Measurements from ENCODE around the gene SIGLEC7. TPM values are rescaled to one million over a fixed set of nuclear protein-coding genes. Genes with fewer than 3 reads are reported as not detected.
"Not testable (repeated sequence)": the region's sequence is repeated elsewhere in the genome, so short reads cannot be mapped to it uniquely, and the experiment has no call there.

SIGLEC7 gene
- total RNA-seq, 2 experiments from 2014 or later, result not detected

GRCh38 chr19:51131780-51132680, 10.1 kb upstream of the SIGLEC7 start:
- Mint-ChIP-seq H3K4me3 (no peak overlapping the region), H3K4me1 (ENCODE audit: low read depth) (peaks cover 53% of the 10 kb centered on the region), H3K9me3 (peaks cover 4% of the 10 kb centered on the region), H3K27me3 (no peaks in the 10 kb centered on the region), H3K36me3 (peaks cover 2% of the 10 kb centered on the region), H3K27ac (no peak overlapping the region)
- intact Hi-C loops (cut with micrococcal nuclease), result no loop called here
- ChIA-PET CTCF (interaction anchor here (1.6 kb wide), 1 partner anchor 26 kb away, joined by 4 read pairs; no protein-coding TSS in a partner anchor), POLR2A (no interaction called here)
- peak; percentile 45 for DNase-seq

GRCh38 chr19:51135004-51135403, 7.1 kb upstream of the SIGLEC7 start:
- intact Hi-C loops (cut with micrococcal nuclease), result no loop called here
- no peaks in the 10 kb centered on the region for H3K27me3 Mint-ChIP-seq
- H3K9me3 Mint-ChIP-seq, result peaks cover 4% of the 10 kb centered on the region
- ChIA-PET CTCF (interaction anchor here (0.6 to 1.5 kb wide), 3 partner anchors 8 to 39 kb away, joined by 3 to 7 read pairs (median 3); no protein-coding TSS in a partner anchor), POLR2A (no interaction called here)
- no peak overlapping the region for H3K4me3 Mint-ChIP-seq
- no peak overlapping the region for H3K27ac Mint-ChIP-seq
- peaks cover 36% of the 10 kb centered on the region for H3K4me1 Mint-ChIP-seq (ENCODE audit: low read depth)
- H3K36me3 Mint-ChIP-seq, result peaks cover 2% of the 10 kb centered on the region
- no peak for DNase-seq

GRCh38 chr19:51135986-51136762, 5.9 kb upstream of the SIGLEC7 start:
- ChIA-PET CTCF (interaction anchor here (0.6 to 1.5 kb wide), 3 partner anchors 20 to 841 kb away, joined by 3 to 7 read pairs (median 3); no protein-coding TSS in a partner anchor), POLR2A (no interaction called here)
- Mint-ChIP-seq H3K27me3 (peaks cover 2% of the 10 kb centered on the region), H3K4me1 (ENCODE audit: low read depth) (peaks cover 30% of the 10 kb centered on the region), H3K27ac (no peak overlapping the region), H3K36me3 (peaks cover 2% of the 10 kb centered on the region), H3K4me3 (no peak overlapping the region), H3K9me3 (peaks cover 4% of the 10 kb centered on the region)
- DNase-seq, result peak; percentile 7
- intact Hi-C loops (cut with micrococcal nuclease), result no loop called here

- no peak overlapping the region for H3K4me3 Mint-ChIP-seq
- intact Hi-C loops (cut with micrococcal nuclease), result no loop called here
- peaks cover 2% of the 10 kb centered on the region for H3K36me3 Mint-ChIP-seq
- DNase-seq, result peak; percentile 16
- H3K27ac Mint-ChIP-seq, result peak overlapping the region; percentile 5
- peaks cover 27% of the 10 kb centered on the region for H3K4me1 Mint-ChIP-seq (ENCODE audit: low read depth)
- CTCF ChIA-PET, result no interaction called here
- H3K27me3 Mint-ChIP-seq, result peaks cover 2% of the 10 kb centered on the region
- POLR2A ChIA-PET, result no interaction called here
- H3K9me3 Mint-ChIP-seq, result peaks cover 4% of the 10 kb centered on the region
Observed at GRCh38 chr19:51136851-51137551, 5.1 kb upstream of the SIGLEC7 start.

- H3K9me3 Mint-ChIP-seq, result peaks cover 4% of the 10 kb centered on the region
- ChIA-PET POLR2A (no interaction called here), CTCF (interaction anchor here (0.9 kb wide), 1 partner anchor 20 kb away, joined by 4 read pairs; no protein-coding TSS in a partner anchor)
- peak; percentile 4 for DNase-seq
- H3K36me3 Mint-ChIP-seq, result peaks cover 2% of the 10 kb centered on the region
- H3K27ac Mint-ChIP-seq, result no peak overlapping the region
- H3K27me3 Mint-ChIP-seq, result peaks cover 2% of the 10 kb centered on the region
- H3K4me1 Mint-ChIP-seq (ENCODE audit: low read depth), result peaks cover 21% of the 10 kb centered on the region
- intact Hi-C loops (cut with micrococcal nuclease), result no loop called here
- no peak overlapping the region for H3K4me3 Mint-ChIP-seq
Observed at GRCh38 chr19:51137792-51138425, 4.2 kb upstream of the SIGLEC7 start.

- ChIA-PET POLR2A (no interaction called here), CTCF (interaction anchor here (0.9 kb wide), 1 partner anchor 20 kb away, joined by 4 read pairs; no protein-coding TSS in a partner anchor)
- peaks cover 4% of the 10 kb centered on the region for H3K9me3 Mint-ChIP-seq
- intact Hi-C loops (cut with micrococcal nuclease), result no loop called here
- no peak overlapping the region for H3K27ac Mint-ChIP-seq
- DNase-seq, result peak; percentile 5
- H3K27me3 Mint-ChIP-seq, result peaks cover 2% of the 10 kb centered on the region
- peaks cover 21% of the 10 kb centered on the region for H3K4me1 Mint-ChIP-seq (ENCODE audit: low read depth)
- peaks cover 2% of the 10 kb centered on the region for H3K36me3 Mint-ChIP-seq
- no peak overlapping the region for H3K4me3 Mint-ChIP-seq
Observed at GRCh38 chr19:51138549-51138979, 3.5 kb upstream of the SIGLEC7 start.

- CTCF ChIA-PET, result no interaction called here
- Mint-ChIP-seq H3K9me3 (peaks cover 4% of the 10 kb centered on the region), H3K4me1 (ENCODE audit: low read depth) (peaks cover 21% of the 10 kb centered on the region), H3K27me3 (peaks cover 2% of the 10 kb centered on the region), H3K36me3 (peaks cover 2% of the 10 kb centered on the region), H3K4me3 (no peak overlapping the region), H3K27ac (no peak overlapping the region)
- intact Hi-C loops (cut with micrococcal nuclease), result no loop called here
- peak; percentile 2 for DNase-seq
- POLR2A ChIA-PET, result no interaction called here
Observed at GRCh38 chr19:51139299-51140014, 2.6 kb upstream of the SIGLEC7 start.

- peaks cover 2% of the 10 kb centered on the region for H3K27me3 Mint-ChIP-seq
- no peaks in the 10 kb centered on the region for H3K36me3 Mint-ChIP-seq
- H3K4me3 Mint-ChIP-seq, result no peak overlapping the region
- intact Hi-C loops (cut with micrococcal nuclease), result no loop called here
- no peak overlapping the region for H3K27ac Mint-ChIP-seq
- peaks cover 21% of the 10 kb centered on the region for H3K4me1 Mint-ChIP-seq (ENCODE audit: low read depth)
- H3K9me3 Mint-ChIP-seq, result peaks cover under 1% of the 10 kb centered on the region
- no peak for DNase-seq
- ChIA-PET CTCF (no interaction called here), POLR2A (no interaction called here)
Observed at GRCh38 chr19:51140441-51140840, 1.7 kb upstream of the SIGLEC7 start.

- Mint-ChIP-seq H3K4me3 (no peak overlapping the region), H3K9me3 (no peaks in the 10 kb centered on the region), H3K27me3 (peaks cover 2% of the 10 kb centered on the region), H3K4me1 (ENCODE audit: low read depth) (peaks cover 17% of the 10 kb centered on the region), H3K36me3 (no peaks in the 10 kb centered on the region), H3K27ac (no peak overlapping the region)
- intact Hi-C loops (cut with micrococcal nuclease), result no loop called here
- no peak for DNase-seq
- CTCF ChIA-PET, result no interaction called here
- POLR2A ChIA-PET, result no interaction called here
Observed at GRCh38 chr19:51141181-51141580, 920 bp upstream of the SIGLEC7 start.

- POLR2A ChIA-PET, CTCF ChIA-PET: not testable (repeated sequence)
Observed at GRCh38 chr19:51142809-51143475, 841 bp downstream of the SIGLEC7 start.

GRCh38 chr19:51143486-51143885, 1.4 kb downstream of the SIGLEC7 start:
- CTCF ChIA-PET, result no interaction called here
- Mint-ChIP-seq H3K4me1 (ENCODE audit: low read depth) (no peaks in the 10 kb centered on the region), H3K36me3 (no peaks in the 10 kb centered on the region), H3K4me3 (no peak overlapping the region), H3K27ac (no peak overlapping the region), H3K9me3 (no peaks in the 10 kb centered on the region), H3K27me3 (peaks cover 2% of the 10 kb centered on the region)
- no peak for DNase-seq
- POLR2A ChIA-PET, result no interaction called here
- intact Hi-C loops (cut with micrococcal nuclease), result no loop called here

More at GRCh38 chr19:51142809-51143475, 841 bp downstream of the SIGLEC7 start:
- H3K27me3 Mint-ChIP-seq; intact Hi-C loops (cut with micrococcal nuclease); H3K4me1 Mint-ChIP-seq (ENCODE audit: low read depth); H3K36me3 Mint-ChIP-seq; H3K9me3 Mint-ChIP-seq; DNase-seq; H3K27ac Mint-ChIP-seq; H3K4me3 Mint-ChIP-seq: not testable (repeated sequence)

All from activated CD4-positive, alpha-beta memory T cell treated with anti-CD3 and anti-CD28 coated beads for 36 hours (primary cell).